ENCODE measurements around the gene LGI1.

GRCh38 chr10:93746844-93747284 is 10.9 kb upstream of the LGI1 start:
- TF ChIP-seq, protein P1, sequence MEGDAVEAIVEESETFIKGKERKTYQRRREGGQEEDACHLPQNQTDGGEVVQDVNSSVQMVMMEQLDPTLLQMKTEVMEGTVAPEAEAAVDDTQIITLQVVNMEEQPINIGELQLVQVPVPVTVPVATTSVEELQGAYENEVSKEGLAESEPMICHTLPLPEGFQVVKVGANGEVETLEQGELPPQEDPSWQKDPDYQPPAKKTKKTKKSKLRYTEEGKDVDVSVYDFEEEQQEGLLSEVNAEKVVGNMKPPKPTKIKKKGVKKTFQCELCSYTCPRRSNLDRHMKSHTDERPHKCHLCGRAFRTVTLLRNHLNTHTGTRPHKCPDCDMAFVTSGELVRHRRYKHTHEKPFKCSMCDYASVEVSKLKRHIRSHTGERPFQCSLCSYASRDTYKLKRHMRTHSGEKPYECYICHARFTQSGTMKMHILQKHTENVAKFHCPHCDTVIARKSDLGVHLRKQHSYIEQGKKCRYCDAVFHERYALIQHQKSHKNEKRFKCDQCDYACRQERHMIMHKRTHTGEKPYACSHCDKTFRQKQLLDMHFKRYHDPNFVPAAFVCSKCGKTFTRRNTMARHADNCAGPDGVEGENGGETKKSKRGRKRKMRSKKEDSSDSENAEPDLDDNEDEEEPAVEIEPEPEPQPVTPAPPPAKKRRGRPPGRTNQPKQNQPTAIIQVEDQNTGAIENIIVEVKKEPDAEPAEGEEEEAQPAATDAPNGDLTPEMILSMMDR (conservative IDR thresholded peaks at IDR 0.05; ENCODE audit: low read length), result no peak; the same call in none of the 2 replicates
- no peak for TF ChIP-seq EZH2phosphoT487 (IDR thresholded peaks at IDR 0.05; ENCODE audit: borderline replicate concordance)
